GM13976 (cell line): ENCODE measurements around the gene CPAMD8.

Experiments
- DNase-seq: peaks from one replicate; pipeline ENCODE4 v3.0.0; 2012; ENCODE audit warnings: low spot score
- CTCF ChIP-seq: IDR thresholded peaks from 2 replicates; pipeline ENCODE4 v1.5.1; 2012; ENCODE audit warnings: borderline replicate concordance, mild to moderate bottlenecking; ENCODE audit not compliant: insufficient read depth; ENCODE audit errors: extremely low read depth, missing control alignments, control extremely low read depth
- in situ Hi-C: fragments of 300-500 bp; cut with MboI; formaldehyde crosslinking; loops from one replicate; pipeline ENCODE4 v1.12.0; 2022; ENCODE audit warnings: low sequenced_read_pairs, mixed read lengths, inconsistent platforms; ENCODE audit not compliant: unreplicated experiment

CPAMD8 gene

GRCh38 chr19:17026706-17027534 lies at the start of gene CPAMD8:
TSS of gene CPAMD8 (minus strand) at chr19:17026810. CDS start at chr19:17026642, 168 bp downstream.
- TF ChIP-seq CTCF = no peak
- in situ Hi-C loops = no loop called here

GRCh38 chr19:17075864-17076542 lies 49.4 kb upstream of the CPAMD8 start:
- TF ChIP-seq CTCF = no peak
- DNase-seq = no peak
- in situ Hi-C loops = no loop called here

More at GRCh38 chr19:17026706-17027534, at the start of gene CPAMD8:
- no peak for DNase-seq

GRCh38 chr19:17075035-17075863 lies 48.6 kb upstream of the CPAMD8 start, which contains the start of the genes HAUS8 and MYO9B:
TSS of gene HAUS8 (minus strand) at chr19:17075452. CDS start at chr19:17075422, 30 bp downstream.
TSS of gene MYO9B (plus strand) at chr19:17075777. CDS start at chr19:17101718, 25,941 bp downstream.
- in situ Hi-C loops = no loop called here
- DNase-seq = peak; percentile 99
- TF ChIP-seq CTCF = no peak

- no peak for TF ChIP-seq CTCF
- in situ Hi-C loops = loop anchor here (25.0 kb wide), 1 partner anchor 163 kb away; the partner anchor contains the start of genes NR2F6 and OCEL1
- no peak for DNase-seq
Measured at GRCh38 chr19:17074634-17075034, 48.0 kb upstream of the CPAMD8 start.

GRCh38 chr19:17073869-17074633 lies 47.4 kb upstream of the CPAMD8 start:
- in situ Hi-C loops = loop anchor here (25.0 kb wide), 1 partner anchor 163 kb away; the partner anchor contains the start of genes NR2F6 and OCEL1
- no peak for DNase-seq
- TF ChIP-seq CTCF = no peak
